Astrocyte (in vitro differentiated cells and primary cell): ENCODE results near the gene CFAP210. TPM values are rescaled to one million over a fixed set of nuclear protein-coding genes. Genes with fewer than 3 reads are reported as not detected.
"Not testable (repeated sequence)": the region's sequence is repeated elsewhere in the genome, so short reads cannot be mapped to it uniquely, and the experiment has no call there.

ENCODE experiments used
- DNase-seq: peaks from one replicate; pipeline ENCODE4 v3.0.0-alpha.2; 2010; ENCODE audit warnings: low read depth
- FAIRE-seq: peaks from 2 replicates; lab custom pipeline; 2011; peaks lifted over from hg19 to GRCh38; lab: Jason Lieb, UNC
- H2AFZ ChIP-seq: 2 replicates; pipeline ENCODE4 v1.6.0; 2012; ENCODE audit warnings: low read depth, low read length, inconsistent platforms
- H3K27ac ChIP-seq: 2 replicates; pipeline ENCODE4 v1.5.1; 2011; ENCODE audit warnings: low read depth, low read length, inconsistent platforms
- H3K27me3 ChIP-seq: 2 replicates; pipeline ENCODE4 v1.6.0; 2011; ENCODE audit warnings: low read length, inconsistent platforms; ENCODE audit not compliant: insufficient read depth
- H3K36me3 ChIP-seq: 2 replicates; pipeline ENCODE4 v1.5.1; 2011; ENCODE audit warnings: low read length, inconsistent platforms; ENCODE audit not compliant: insufficient read depth
- H3K4me1 ChIP-seq: 2 replicates; pipeline ENCODE4 v1.5.1; 2011; ENCODE audit warnings: low read length, inconsistent platforms; ENCODE audit not compliant: insufficient read depth
- H3K4me2 ChIP-seq: 2 replicates; pipeline ENCODE4 v1.6.0; 2012; ENCODE audit warnings: low read length, inconsistent platforms
- H3K4me3 ChIP-seq: 2 replicates; pipeline ENCODE4 v1.5.1; 2011; ENCODE audit warnings: low read depth, mild to moderate bottlenecking, low read length, inconsistent platforms; ENCODE audit not compliant: insufficient read depth
- H3K79me2 ChIP-seq: 2 replicates; pipeline ENCODE4 v1.6.0; 2012; ENCODE audit warnings: mild to moderate bottlenecking, low read length, inconsistent platforms; ENCODE audit not compliant: insufficient read depth
- H3K9ac ChIP-seq: 2 replicates; pipeline ENCODE4 v1.6.0; 2012; ENCODE audit warnings: mild to moderate bottlenecking, low read length, inconsistent platforms
- H3K9me3 ChIP-seq: 2 replicates; pipeline ENCODE4 v1.5.1; 2012; ENCODE audit warnings: low read depth, mild to moderate bottlenecking, low read length, inconsistent platforms; ENCODE audit not compliant: insufficient read depth
- H4K20me1 ChIP-seq: 2 replicates; pipeline ENCODE4 v1.6.0; 2012; ENCODE audit warnings: low read length, inconsistent platforms; ENCODE audit not compliant: insufficient read depth
- H3K27ac Mint-ChIP-seq: one replicate; pipeline ENCODE4 v1.8.0; 2021; ENCODE audit warnings: mild to moderate bottlenecking, mixed read lengths; ENCODE audit not compliant: unreplicated experiment
- H3K27me3 Mint-ChIP-seq: one replicate; pipeline ENCODE4 v1.8.0; 2021; ENCODE audit warnings: low read depth, mixed read lengths; ENCODE audit not compliant: unreplicated experiment
- H3K36me3 Mint-ChIP-seq: one replicate; pipeline ENCODE4 v1.8.0; 2021; ENCODE audit warnings: low read depth, mixed read lengths; ENCODE audit not compliant: unreplicated experiment
- H3K4me1 Mint-ChIP-seq: one replicate; pipeline ENCODE4 v1.8.0; 2021; ENCODE audit warnings: low read depth, mixed read lengths; ENCODE audit not compliant: unreplicated experiment
- H3K4me3 Mint-ChIP-seq: one replicate; pipeline ENCODE4 v1.8.0; 2021; ENCODE audit warnings: mild to moderate bottlenecking, moderate library complexity, mixed read lengths; ENCODE audit not compliant: unreplicated experiment
- H3K9me3 Mint-ChIP-seq: one replicate; pipeline ENCODE4 v1.8.0; 2021; ENCODE audit warnings: mild to moderate bottlenecking, mixed read lengths; ENCODE audit not compliant: unreplicated experiment
- EZH2 ChIP-seq: IDR thresholded peaks from 2 replicates; pipeline ENCODE4 v1.6.1; 2012; ENCODE audit warnings: mild to moderate bottlenecking, low read length, inconsistent platforms; ENCODE audit not compliant: insufficient read depth
- total RNA-seq: library from RNA; stranded (reverse); gene quantifications from 2 replicates; pipeline ENCODE4 v1.2.1, GENCODE V29; 2021
- TF ChIP-seq, protein P1 (sequence below): IDR thresholded peaks from 2 replicates; pipeline ENCODE4 v1.5.1; 2011; ENCODE audit warnings: low read depth, mild to moderate bottlenecking, inconsistent platforms, low read length, moderate library complexity; ENCODE audit not compliant: insufficient read depth

The CFAP210 gene
- total RNA-seq, 1 donor from 2014 or later: 0.20 TPM

DNA sequence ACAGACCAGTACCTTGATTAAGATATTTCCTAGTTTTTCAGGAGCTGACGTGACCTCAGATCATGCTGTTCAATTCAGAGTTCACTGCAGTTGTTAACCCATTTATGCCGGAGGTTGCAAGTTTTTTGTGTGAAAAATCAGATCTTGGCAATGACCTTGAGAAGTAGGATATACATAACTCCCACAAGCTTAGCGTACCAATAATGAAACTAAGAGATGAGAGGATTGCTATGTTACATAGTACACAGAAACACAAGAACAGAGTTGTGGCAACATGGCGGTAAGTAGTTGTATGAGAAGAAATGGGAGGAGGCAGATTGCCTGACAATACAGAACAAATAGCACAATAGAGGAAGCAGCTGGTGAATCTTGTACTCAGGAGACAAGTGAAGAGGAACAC lies 71.0 kb downstream of the CFAP210 start:
- H3K4me1 ChIP-seq: no peaks in the 10 kb centered on the region
- H3K4me3 Mint-ChIP-seq: no peak overlapping the region
- peaks cover 11% of the 10 kb centered on the region for H3K36me3 Mint-ChIP-seq
- H3K9me3 ChIP-seq: no peaks in the 10 kb centered on the region
- H3K4me2 ChIP-seq: no peak overlapping the region
- H3K9me3 Mint-ChIP-seq: no peaks in the 10 kb centered on the region
- H4K20me1 ChIP-seq: peaks cover 25% of the 10 kb centered on the region
- FAIRE-seq (no peak), DNase-seq (no peak)
- H3K4me1 Mint-ChIP-seq: no peaks in the 10 kb centered on the region
- H3K27ac Mint-ChIP-seq: no peak overlapping the region
- H3K4me3 ChIP-seq: no peak overlapping the region
- H3K27ac ChIP-seq: no peak overlapping the region
- H3K36me3 ChIP-seq: peaks cover 13% of the 10 kb centered on the region
- H3K79me2 ChIP-seq: peaks cover 19% of the 10 kb centered on the region
- no peak overlapping the region for H3K9ac ChIP-seq
- H2AFZ ChIP-seq: no peak overlapping the region
- TF ChIP-seq, protein P1, sequence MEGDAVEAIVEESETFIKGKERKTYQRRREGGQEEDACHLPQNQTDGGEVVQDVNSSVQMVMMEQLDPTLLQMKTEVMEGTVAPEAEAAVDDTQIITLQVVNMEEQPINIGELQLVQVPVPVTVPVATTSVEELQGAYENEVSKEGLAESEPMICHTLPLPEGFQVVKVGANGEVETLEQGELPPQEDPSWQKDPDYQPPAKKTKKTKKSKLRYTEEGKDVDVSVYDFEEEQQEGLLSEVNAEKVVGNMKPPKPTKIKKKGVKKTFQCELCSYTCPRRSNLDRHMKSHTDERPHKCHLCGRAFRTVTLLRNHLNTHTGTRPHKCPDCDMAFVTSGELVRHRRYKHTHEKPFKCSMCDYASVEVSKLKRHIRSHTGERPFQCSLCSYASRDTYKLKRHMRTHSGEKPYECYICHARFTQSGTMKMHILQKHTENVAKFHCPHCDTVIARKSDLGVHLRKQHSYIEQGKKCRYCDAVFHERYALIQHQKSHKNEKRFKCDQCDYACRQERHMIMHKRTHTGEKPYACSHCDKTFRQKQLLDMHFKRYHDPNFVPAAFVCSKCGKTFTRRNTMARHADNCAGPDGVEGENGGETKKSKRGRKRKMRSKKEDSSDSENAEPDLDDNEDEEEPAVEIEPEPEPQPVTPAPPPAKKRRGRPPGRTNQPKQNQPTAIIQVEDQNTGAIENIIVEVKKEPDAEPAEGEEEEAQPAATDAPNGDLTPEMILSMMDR: no peak
- no peak for TF ChIP-seq EZH2
- no peaks in the 10 kb centered on the region for H3K27me3 ChIP-seq
- no peaks in the 10 kb centered on the region for H3K27me3 Mint-ChIP-seq

DNA sequence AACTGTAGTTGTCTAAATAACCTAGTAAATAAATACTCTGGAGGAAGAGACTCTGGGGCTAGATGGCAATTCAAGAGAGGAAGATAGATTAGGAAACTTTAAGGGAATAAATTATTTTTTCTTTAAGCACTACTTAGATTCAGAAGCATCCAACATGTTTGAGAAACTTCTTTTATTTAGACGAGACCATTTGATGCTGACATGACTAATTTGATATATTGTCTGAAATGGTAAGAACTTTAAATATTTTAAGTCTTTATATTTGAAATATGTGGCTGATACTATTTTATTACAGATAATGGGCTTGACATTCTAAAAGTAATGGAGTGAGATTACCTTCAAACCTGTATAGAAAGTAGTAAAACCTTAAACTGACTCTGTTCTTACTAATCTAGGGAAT lies 73.7 kb downstream of the CFAP210 start:
- H3K4me1 Mint-ChIP-seq: no peaks in the 10 kb centered on the region
- peaks cover 32% of the 10 kb centered on the region for H3K36me3 Mint-ChIP-seq
- H3K27me3 Mint-ChIP-seq: no peaks in the 10 kb centered on the region
- no peak for TF ChIP-seq EZH2
- TF ChIP-seq, protein P1: no peak
- Histone ChIP-seq H3K4me3 (no peak overlapping the region), H3K36me3 (peaks cover 13% of the 10 kb centered on the region), H3K79me2 (peaks cover 26% of the 10 kb centered on the region), H3K27ac (no peak overlapping the region), H3K9ac (no peak overlapping the region), H4K20me1 (peaks cover 19% of the 10 kb centered on the region), H3K4me2 (no peak overlapping the region), H2AFZ (no peak overlapping the region), H3K27me3 (no peaks in the 10 kb centered on the region), H3K4me1 (no peaks in the 10 kb centered on the region), H3K9me3 (no peaks in the 10 kb centered on the region)
- H3K4me3 Mint-ChIP-seq: no peak overlapping the region
- no peak for DNase-seq
- no peak overlapping the region for H3K27ac Mint-ChIP-seq
- no peak for FAIRE-seq
- peaks cover 6% of the 10 kb centered on the region for H3K9me3 Mint-ChIP-seq

DNA sequence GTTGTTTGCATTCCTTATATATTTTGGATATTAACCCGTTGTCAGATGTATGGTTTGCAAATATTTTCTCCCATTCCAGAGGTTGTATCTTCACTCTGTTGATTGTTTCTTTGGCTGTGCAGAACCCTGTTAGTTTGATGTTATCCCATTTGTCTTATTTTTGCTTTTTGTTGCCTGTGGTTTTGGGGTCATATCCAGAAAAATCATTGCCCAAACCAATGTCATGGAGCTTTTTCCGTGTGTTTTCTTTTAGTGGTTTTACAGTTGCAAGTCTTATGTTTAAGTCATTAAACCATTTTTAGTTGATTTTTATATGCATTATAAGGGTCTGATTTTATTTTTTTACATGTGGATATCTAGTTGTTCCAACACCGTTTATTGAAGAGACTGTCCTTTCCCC lies 74.3 kb downstream of the CFAP210 start:
- DNase-seq (peak; percentile 16), FAIRE-seq (no peak)
- Histone ChIP-seq H3K9me3 (no peaks in the 10 kb centered on the region), H3K4me3 (no peak overlapping the region), H3K27ac (no peak overlapping the region), H3K79me2 (peaks cover 26% of the 10 kb centered on the region), H3K4me2 (no peak overlapping the region), H3K27me3 (no peaks in the 10 kb centered on the region), H3K9ac (no peak overlapping the region), H3K36me3 (peaks cover 17% of the 10 kb centered on the region), H3K4me1 (no peaks in the 10 kb centered on the region), H2AFZ (no peak overlapping the region), H4K20me1 (peaks cover 18% of the 10 kb centered on the region)
- no peak overlapping the region for H3K27ac Mint-ChIP-seq
- H3K4me1 Mint-ChIP-seq: no peaks in the 10 kb centered on the region
- H3K27me3 Mint-ChIP-seq: no peaks in the 10 kb centered on the region
- H3K36me3 Mint-ChIP-seq: peaks cover 36% of the 10 kb centered on the region
- H3K4me3 Mint-ChIP-seq: no peak overlapping the region
- TF ChIP-seq EZH2: no peak
- TF ChIP-seq, protein P1: no peak
- H3K9me3 Mint-ChIP-seq: peaks cover 6% of the 10 kb centered on the region

DNA sequence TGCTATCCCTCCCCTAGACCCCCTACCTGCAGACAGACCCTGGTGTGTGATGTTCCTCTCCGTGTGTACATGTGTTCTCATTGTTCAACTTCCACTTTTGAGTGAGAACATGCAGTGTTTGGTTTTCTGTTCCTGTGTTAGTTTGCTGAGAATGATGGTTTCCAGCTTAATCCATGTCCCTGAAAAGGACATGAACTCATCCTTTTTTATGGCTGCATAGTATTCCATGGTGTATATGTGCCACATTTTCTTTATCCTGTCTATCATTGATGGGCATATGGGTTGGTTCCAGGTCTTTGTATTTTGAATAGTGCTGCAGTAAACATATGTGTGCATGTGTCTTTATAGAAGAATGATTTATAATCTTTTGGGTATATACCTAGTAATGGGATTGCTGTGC lies 78.2 kb downstream of the CFAP210 start:
- not testable (repeated sequence) for H3K27ac ChIP-seq, H3K9me3 ChIP-seq, H3K27me3 ChIP-seq, H3K9ac ChIP-seq, H3K4me1 ChIP-seq, H3K27ac Mint-ChIP-seq, H3K4me3 Mint-ChIP-seq, DNase-seq, H3K4me1 Mint-ChIP-seq, H2AFZ ChIP-seq, H3K9me3 Mint-ChIP-seq, H3K4me3 ChIP-seq, H3K27me3 Mint-ChIP-seq, H4K20me1 ChIP-seq, FAIRE-seq, H3K4me2 ChIP-seq
- Histone ChIP-seq H3K36me3 (peaks cover 27% of the 10 kb centered on the region), H3K79me2 (peaks cover 16% of the 10 kb centered on the region)
- peaks cover 44% of the 10 kb centered on the region for H3K36me3 Mint-ChIP-seq
